ENCODE data around the gene EPS8. TPM values are rescaled to one million over a fixed set of nuclear protein-coding genes. Genes with fewer than 3 reads are reported as not detected.

EPS8 gene
- total RNA-seq, 4 donors from 2014 or later: 26.1 to 43.2 (median 32.3) TPM

- TF ChIP-seq CTCF (IDR thresholded peaks at IDR 0.05) (no peak), POLR2A (IDR thresholded peaks at IDR 0.05) (no peak)
- 79 to 82% methylated on average over 3 of the region's 3 CpGs for WGBS, 2 donors
- no peak for DNase-seq (ENCODE audit: low spot score in 2 of 2)
- H3K4me3 ChIP-seq (ENCODE audit: low read depth, poor library complexity, severe bottlenecking): no peak overlapping the region
- intact Hi-C loops (cut with DNase I; ENCODE audit: low total_unique reads): no loop called here
Measured at GRCh38 chr12:15819644-15820437, 30.7 kb upstream of the EPS8 start.

GRCh38 chr12:15818418-15818817, 29.2 kb upstream of the EPS8 start:
- TF ChIP-seq POLR2A (IDR thresholded peaks at IDR 0.05) (no peak), CTCF (IDR thresholded peaks at IDR 0.05) (no peak)
- no peak for DNase-seq (ENCODE audit: low spot score in 2 of 2)
- intact Hi-C loops (cut with DNase I; ENCODE audit: low total_unique reads): no loop called here
- H3K4me3 ChIP-seq (ENCODE audit: low read depth, poor library complexity, severe bottlenecking): no peak overlapping the region
- WGBS, 2 donors: 84 to 90% methylated on average over 1 of the region's 1 CpG

- intact Hi-C loops (cut with DNase I; ENCODE audit: low total_unique reads): no loop called here
- 87 to 91% methylated on average over 2 of the region's 2 CpGs for WGBS, 2 donors
- TF ChIP-seq CTCF (IDR thresholded peaks at IDR 0.05): no peak
- no peak for TF ChIP-seq POLR2A (IDR thresholded peaks at IDR 0.05)
- DNase-seq (ENCODE audit: low spot score in 2 of 2): no peak
- H3K4me3 ChIP-seq (ENCODE audit: low read depth, poor library complexity, severe bottlenecking): no peak overlapping the region
Measured at GRCh38 chr12:15815730-15816129, 26.5 kb upstream of the EPS8 start.

GRCh38 chr12:15811214-15812127, 22.3 kb upstream of the EPS8 start:
- intact Hi-C loops (cut with DNase I; ENCODE audit: low total_unique reads): no loop called here

GRCh38 chr12:15808652-15809051, 19.5 kb upstream of the EPS8 start:
- no peak for DNase-seq (ENCODE audit: low spot score in 2 of 2)
- intact Hi-C loops (cut with DNase I; ENCODE audit: low total_unique reads): no loop called here
- H3K4me3 ChIP-seq (ENCODE audit: low read depth, poor library complexity, severe bottlenecking): no peak overlapping the region
- 34 to 37% methylated on average over 3 of the region's 3 CpGs for WGBS, 2 donors
- TF ChIP-seq CTCF (IDR thresholded peaks at IDR 0.05): no peak
- no peak for TF ChIP-seq POLR2A (IDR thresholded peaks at IDR 0.05)

More at GRCh38 chr12:15811214-15812127, 22.3 kb upstream of the EPS8 start:
- DNase-seq (ENCODE audit: low spot score in 2 of 2): no peak
- no peak for TF ChIP-seq POLR2A (IDR thresholded peaks at IDR 0.05)
- no peak for TF ChIP-seq CTCF (IDR thresholded peaks at IDR 0.05)
- H3K4me3 ChIP-seq (ENCODE audit: low read depth, poor library complexity, severe bottlenecking): no peak overlapping the region
- 59 to 64% methylated on average over 2 of the region's 2 CpGs for WGBS, 2 donors

All from lower leg skin (tissue), 4 donors.